ENCODE data around the gene SCAP.

- TF ChIP-seq POLR2A (IDR thresholded peaks at IDR 0.05; ENCODE audit: insufficient read depth in 1 of 2, low read depth in 2 of 2, low read length in 2 of 2) = no peak
- no peak for TF ChIP-seq STAT6 (CRISPR knock-in tag; IDR thresholded peaks at IDR 0.05; ENCODE audit: borderline replicate concordance)
- TF ChIP-seq POLR2AphosphoS5 (IDR thresholded peaks at IDR 0.05; ENCODE audit: low read depth, low read length) = no peak
- no peak for TF ChIP-seq NFIC (IDR thresholded peaks at IDR 0.05; ENCODE audit: low read length)
- no peak for TF ChIP-seq BRF2 (CRISPR knock-in tag; IDR thresholded peaks at IDR 0.05)
Measured at GRCh38 chr3:47495886-47496285, 20.1 kb upstream of the SCAP start.

Data from HepG2 (cell line).